D721Med (cell line): Measurements from ENCODE around the gene CAND1.

Source experiments
- DNase-seq: peaks from one replicate; pipeline ENCODE4 v3.0.0; 2011; ENCODE audit warnings: low spot score; ENCODE audit not compliant: insufficient read length
- FAIRE-seq: peaks from 2 replicates; lab custom pipeline; 2011; peaks lifted over from hg19 to GRCh38; lab: Jason Lieb, UNC
- TF ChIP-seq, protein P1 (sequence below): IDR thresholded peaks from 2 replicates; pipeline ENCODE4 v1.5.1; 2012; ENCODE audit warnings: mild to moderate bottlenecking, control low read depth; ENCODE audit not compliant: insufficient read depth; ENCODE audit errors: missing control alignments

CAND1 gene

DNA sequence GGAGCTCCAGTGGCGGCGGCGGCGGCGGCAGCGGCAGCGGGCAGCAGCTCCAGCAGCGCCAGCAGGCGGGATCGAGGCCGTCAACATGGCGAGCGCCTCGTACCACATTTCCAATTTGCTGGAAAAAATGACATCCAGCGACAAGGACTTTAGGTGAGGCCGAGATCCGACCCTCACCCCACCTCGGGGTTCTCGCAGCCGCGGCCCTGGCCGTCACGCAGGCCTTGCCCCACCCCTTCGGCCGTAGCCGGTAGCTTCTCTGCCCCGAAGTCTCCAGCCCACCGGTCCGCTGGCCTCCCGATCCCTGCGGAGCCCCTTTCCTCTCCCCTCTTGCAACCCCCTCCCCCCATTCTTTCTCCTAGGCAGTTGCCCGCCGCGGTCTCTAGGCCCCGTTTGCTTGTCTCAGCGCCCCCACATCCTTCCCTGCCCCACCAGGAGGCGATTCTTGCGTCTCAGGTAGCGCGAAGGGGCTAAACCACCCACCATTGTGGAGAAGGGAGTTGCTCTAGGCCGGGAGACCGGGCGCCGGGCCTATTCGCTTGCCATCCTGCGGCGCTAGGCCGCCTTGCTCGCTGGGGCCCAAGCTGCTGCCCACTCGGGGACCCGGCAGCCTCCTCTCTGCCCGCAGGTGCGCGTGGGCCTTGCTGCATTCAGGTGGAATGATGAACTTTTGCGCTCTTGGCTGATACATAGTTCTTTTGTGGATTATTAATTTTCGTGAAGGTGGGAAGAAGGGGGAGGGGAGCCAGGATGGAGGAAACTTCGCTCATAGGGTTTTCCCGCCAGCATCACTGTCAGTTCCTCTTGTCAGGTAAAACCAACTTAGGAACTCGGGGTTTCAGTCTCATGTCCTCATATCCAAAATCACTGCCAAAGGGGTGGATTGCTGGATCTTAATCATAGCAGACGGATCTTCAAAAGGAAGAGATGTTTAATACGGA lies 745 bp downstream of the CAND1 start:
- FAIRE-seq: no peak
- DNase-seq: no peak
- TF ChIP-seq, protein P1, sequence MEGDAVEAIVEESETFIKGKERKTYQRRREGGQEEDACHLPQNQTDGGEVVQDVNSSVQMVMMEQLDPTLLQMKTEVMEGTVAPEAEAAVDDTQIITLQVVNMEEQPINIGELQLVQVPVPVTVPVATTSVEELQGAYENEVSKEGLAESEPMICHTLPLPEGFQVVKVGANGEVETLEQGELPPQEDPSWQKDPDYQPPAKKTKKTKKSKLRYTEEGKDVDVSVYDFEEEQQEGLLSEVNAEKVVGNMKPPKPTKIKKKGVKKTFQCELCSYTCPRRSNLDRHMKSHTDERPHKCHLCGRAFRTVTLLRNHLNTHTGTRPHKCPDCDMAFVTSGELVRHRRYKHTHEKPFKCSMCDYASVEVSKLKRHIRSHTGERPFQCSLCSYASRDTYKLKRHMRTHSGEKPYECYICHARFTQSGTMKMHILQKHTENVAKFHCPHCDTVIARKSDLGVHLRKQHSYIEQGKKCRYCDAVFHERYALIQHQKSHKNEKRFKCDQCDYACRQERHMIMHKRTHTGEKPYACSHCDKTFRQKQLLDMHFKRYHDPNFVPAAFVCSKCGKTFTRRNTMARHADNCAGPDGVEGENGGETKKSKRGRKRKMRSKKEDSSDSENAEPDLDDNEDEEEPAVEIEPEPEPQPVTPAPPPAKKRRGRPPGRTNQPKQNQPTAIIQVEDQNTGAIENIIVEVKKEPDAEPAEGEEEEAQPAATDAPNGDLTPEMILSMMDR: peak; percentile 1

DNA sequence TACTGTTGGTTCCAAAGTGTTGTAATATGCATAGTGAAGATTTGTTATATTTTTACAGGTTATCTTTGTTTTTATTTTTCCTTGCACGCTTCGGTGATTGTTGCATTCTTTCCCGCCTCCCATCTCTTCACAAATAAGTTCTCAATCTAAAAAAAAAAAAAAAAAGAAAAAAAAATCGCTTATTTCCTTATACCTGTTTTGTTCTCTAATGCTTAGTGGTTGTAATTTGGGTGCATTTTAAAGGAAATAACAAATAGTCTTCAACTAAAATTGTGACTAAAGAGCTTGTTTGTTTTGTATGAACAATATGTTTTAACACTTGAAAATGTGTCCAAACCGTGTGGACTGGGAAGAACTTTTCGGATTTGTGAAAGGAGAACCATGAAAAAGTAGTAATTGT lies 1.5 kb downstream of the CAND1 start:
- TF ChIP-seq, protein P1: no peak
- FAIRE-seq (no peak), DNase-seq (no peak)

DNA sequence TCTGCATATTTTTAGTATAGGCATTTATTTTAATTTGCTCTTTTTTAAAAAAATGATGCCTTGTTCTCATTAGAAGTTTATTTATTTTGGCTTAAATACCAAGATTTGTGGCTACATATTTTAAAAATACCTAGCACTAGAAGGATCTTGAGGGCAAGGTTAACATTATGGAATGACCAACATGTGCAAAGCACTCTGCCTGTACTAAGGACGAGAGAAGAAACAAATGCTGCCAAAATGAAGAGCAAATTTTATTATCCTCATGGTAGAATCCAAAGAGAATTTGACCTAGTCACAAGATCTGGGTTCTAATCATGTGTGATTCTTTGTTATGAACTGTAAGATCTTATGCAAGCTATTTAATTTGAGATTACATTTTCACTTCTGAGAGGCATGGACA lies 2.8 kb downstream of the CAND1 start:
- FAIRE-seq: no peak
- no peak for DNase-seq

DNA sequence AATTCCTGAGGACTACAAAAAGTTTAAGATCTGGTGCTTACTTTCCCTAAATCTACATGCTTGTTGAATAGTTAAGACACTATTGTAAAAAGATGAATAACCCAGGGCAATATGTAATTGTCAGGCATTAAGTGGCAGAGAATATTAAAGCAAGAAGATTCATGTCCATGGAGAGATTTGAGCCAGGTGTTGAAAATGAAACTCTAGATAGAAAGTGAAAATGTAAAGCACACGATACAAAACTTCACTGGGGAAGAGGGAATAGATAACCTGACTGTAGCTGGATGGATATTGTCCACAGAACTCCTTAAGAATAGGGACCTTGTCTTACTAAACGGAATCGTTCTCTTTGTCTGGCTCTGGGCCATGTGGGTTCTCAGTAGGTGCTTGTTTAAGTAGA lies 5.0 kb downstream of the CAND1 start:
- DNase-seq (no peak), FAIRE-seq (no peak)
- TF ChIP-seq, protein P1: no peak

More for the DNA sequence above, 2.8 kb downstream of the CAND1 start:
- TF ChIP-seq, protein P1: no peak

DNA sequence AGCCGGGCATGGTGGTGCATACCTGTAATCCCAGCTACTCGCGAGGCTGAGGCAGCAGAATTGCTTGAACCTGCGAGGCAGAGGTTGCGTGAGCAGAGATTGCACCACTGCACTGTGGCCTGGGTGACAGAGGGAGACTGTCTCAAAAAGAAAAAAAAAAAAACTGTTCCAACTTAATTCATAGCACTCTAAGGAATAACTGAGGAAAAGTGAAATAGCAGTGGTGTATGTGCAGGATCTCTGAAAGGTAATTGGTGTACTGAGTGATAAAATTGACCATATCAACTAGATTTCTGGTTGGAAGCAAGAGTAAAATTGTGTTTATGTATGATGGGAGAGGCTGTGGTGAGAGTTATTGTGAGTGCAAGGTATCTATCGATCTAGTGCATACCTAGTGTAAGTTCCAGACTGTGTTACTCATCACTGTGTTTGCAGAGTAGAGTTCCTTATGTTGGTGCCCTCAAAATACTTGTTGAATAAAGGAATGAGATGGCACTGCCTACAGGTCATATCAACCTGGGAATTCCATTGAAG lies 6.3 kb downstream of the CAND1 start:
- DNase-seq (no peak), FAIRE-seq (no peak)
- TF ChIP-seq, protein P1: no peak

DNA sequence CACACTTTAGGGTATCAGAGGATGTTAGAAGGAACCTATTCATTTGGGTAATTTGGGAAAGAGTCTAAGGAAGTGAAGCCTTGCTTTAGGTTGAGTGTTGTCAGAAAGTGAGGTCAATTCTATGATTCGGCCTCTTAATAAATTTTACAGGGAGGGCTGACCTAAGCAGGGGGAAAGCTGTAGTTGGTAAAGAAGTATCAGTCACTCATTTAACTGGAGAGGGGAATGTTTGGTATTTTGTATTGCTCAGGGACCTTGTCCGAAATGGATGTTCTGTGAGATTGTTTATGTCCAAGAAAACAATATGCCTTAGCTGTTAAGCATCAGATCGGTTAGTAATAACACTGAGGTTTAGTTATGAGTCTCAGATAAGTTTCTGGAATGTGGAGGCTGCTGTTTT lies 7.3 kb downstream of the CAND1 start:
- TF ChIP-seq, protein P1: no peak
- DNase-seq (no peak), FAIRE-seq (no peak)

DNA sequence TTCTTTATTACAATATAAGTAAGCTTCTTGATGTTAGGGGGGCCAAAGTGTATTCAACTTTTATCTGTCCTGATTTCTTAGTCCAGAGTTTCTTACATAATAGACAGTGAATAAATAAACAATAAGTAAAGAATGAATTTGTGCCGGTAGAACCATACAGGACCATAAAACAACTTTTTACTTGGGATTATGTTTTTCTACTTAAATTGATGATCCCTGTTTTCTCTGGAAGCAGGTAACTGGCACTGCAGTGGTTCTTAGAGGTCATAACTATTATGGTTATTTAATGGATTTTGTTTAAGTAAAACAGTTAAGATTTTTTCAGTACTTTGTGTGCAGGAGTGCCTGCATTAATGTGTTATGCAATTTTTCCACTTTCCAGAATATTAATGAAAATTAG lies 10.5 kb downstream of the CAND1 start:
- no peak for FAIRE-seq
- TF ChIP-seq, protein P1: no peak
- no peak for DNase-seq
